Vagina (tissue), 2 donors: Measurements from ENCODE around the gene SNTB2. TPM values are rescaled to one million over a fixed set of nuclear protein-coding genes. Genes with fewer than 3 reads are reported as not detected.

Experiments used
- DNase-seq, 2 donors: peaks; one replicate each; pipeline ENCODE4 v3.0.0-alpha.2; 2017; ENCODE audit errors: extremely low spot score in 2 of 2
- H3K27ac ChIP-seq: fragments of 200-600 bp; sonication (generic); one replicate; pipeline ENCODE4 v1.5.1; 2019
- H3K27me3 ChIP-seq: fragments of 200-600 bp; sonication (generic); one replicate; pipeline ENCODE4 v1.5.1; 2019
- H3K36me3 ChIP-seq, 2 donors: fragments of 200-600 bp; sonication (generic); one replicate each; pipeline ENCODE4 v1.5.1; 2017 to 2019
- H3K4me1 ChIP-seq: fragments of 200-600 bp; sonication (generic); one replicate; pipeline ENCODE4 v1.5.1; 2019
- H3K4me3 ChIP-seq, 2 donors: fragments of 200-600 bp; sonication (generic); 1 replicate in 1 of 2; 2 replicates in 1 of 2; pipeline ENCODE4 v1.5.1; 2016 to 2019
- H3K9me3 ChIP-seq: fragments of 200-600 bp; sonication (generic); one replicate; pipeline ENCODE4 v1.5.1; 2019
- POLR2A ChIP-seq, 2 donors: fragments of 450-650 bp; IDR thresholded peaks; one replicate each; pipeline ENCODE4 v1.6.1; 2017; ENCODE audit warnings: antibody characterized with exemption in 2 of 2, mild to moderate bottlenecking in 2 of 2, moderate library complexity in 2 of 2
- POLR2AphosphoS5 ChIP-seq, 2 donors: sonication (generic); formaldehyde crosslinking; IDR thresholded peaks; one replicate each; pipeline ENCODE4 v1.9.0; 2017; ENCODE audit warnings: antibody characterized with exemption in 2 of 2, mild to moderate bottlenecking in 2 of 2, low read depth in 1 of 2; ENCODE audit not compliant: insufficient read depth in 1 of 2
- intact Hi-C: fragments of 100-400 bp; cut with DNase I; formaldehyde crosslinking; loops from one replicate; pipeline ENCODE4 v1.15.1; 2023
- total RNA-seq: library from RNA; depleted of rRNA; stranded (reverse); fragments of >200 nt; gene quantifications from one replicate; pipeline ENCODE4 v1.2.3, GENCODE V29; 2016
- TF ChIP-seq, protein P1 (sequence below), 3 experiments: fragments of 450-650 bp in 2 of 3; fragments of 200-600 bp in 1 of 3; sonication (generic) in 1 of 3; IDR thresholded peaks; one replicate each; pipeline ENCODE4 v1.5.1; 2017 to 2019; ENCODE audit warnings: antibody characterized with exemption in 3 of 3, mild to moderate bottlenecking in 2 of 3, moderate library complexity in 2 of 3

Gene SNTB2
- total RNA-seq, 1 donor from 2014 or later: 50.8 TPM

DNA sequence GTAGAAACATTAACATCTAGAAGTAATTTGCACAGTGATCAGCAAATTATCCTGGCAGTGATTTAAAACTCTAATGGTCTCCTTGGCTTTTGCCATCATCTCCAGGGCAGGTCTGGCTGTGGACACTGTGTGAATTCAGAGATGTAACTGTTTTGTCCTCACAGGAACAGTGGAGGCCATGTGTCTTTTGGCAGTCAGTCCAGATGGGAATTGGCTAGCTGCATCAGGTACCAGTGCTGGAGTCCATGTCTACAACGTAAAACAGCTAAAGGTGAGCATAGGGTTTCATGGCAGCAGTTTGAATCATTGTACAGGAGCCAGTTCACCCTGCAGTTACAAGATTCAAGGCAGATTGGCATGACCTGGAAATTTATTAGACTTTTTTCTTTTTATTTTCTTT lies 26.8 kb upstream of the SNTB2 start:
- TF ChIP-seq, protein P1, sequence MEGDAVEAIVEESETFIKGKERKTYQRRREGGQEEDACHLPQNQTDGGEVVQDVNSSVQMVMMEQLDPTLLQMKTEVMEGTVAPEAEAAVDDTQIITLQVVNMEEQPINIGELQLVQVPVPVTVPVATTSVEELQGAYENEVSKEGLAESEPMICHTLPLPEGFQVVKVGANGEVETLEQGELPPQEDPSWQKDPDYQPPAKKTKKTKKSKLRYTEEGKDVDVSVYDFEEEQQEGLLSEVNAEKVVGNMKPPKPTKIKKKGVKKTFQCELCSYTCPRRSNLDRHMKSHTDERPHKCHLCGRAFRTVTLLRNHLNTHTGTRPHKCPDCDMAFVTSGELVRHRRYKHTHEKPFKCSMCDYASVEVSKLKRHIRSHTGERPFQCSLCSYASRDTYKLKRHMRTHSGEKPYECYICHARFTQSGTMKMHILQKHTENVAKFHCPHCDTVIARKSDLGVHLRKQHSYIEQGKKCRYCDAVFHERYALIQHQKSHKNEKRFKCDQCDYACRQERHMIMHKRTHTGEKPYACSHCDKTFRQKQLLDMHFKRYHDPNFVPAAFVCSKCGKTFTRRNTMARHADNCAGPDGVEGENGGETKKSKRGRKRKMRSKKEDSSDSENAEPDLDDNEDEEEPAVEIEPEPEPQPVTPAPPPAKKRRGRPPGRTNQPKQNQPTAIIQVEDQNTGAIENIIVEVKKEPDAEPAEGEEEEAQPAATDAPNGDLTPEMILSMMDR (IDR thresholded peaks at IDR 0.05): no peak
- TF ChIP-seq POLR2A (IDR thresholded peaks at IDR 0.05): no peak
- TF ChIP-seq POLR2AphosphoS5 (IDR thresholded peaks at IDR 0.05; ENCODE audit: insufficient read depth in 1 of 2, low read depth in 1 of 2): no peak
- no peak overlapping the region for H3K4me3 ChIP-seq
- no peak for DNase-seq
- H3K4me1 ChIP-seq: no peaks in the 10 kb centered on the region
- no peak overlapping the region for H3K27ac ChIP-seq
- H3K9me3 ChIP-seq: no peaks in the 10 kb centered on the region
- intact Hi-C loops: no loop called here
- H3K27me3 ChIP-seq: no peaks in the 10 kb centered on the region
- peaks cover 3 to 58% of the 10 kb centered on the region in 2 donors for H3K36me3 ChIP-seq

DNA sequence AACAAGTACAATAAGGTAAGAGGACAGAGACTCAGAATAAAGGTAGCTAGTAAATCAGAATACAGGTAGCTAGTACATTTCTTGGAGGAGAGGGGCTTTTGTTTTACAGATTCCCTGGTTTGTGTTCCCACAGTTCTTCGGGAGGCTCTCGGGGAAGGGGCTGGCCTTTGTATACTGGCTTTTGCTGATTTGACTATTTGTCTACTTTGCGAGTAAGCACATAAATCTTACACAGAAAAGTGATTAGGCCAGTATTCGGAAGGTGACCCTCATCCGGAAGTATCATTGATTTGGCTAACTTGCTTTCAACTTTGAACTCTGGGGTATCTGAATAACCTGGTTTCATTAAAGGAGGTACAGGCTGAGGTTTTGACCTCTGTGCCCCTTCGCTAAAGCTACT lies 21.4 kb upstream of the SNTB2 start:
- intact Hi-C loops: no loop called here
- no peaks in the 10 kb centered on the region for H3K4me1 ChIP-seq
- H3K9me3 ChIP-seq: no peaks in the 10 kb centered on the region
- H3K27ac ChIP-seq: no peak overlapping the region
- DNase-seq: no peak
- no peaks in the 10 kb centered on the region for H3K27me3 ChIP-seq
- no peak overlapping the region for H3K4me3 ChIP-seq
- peaks cover 0 to 55% of the 10 kb centered on the region in 2 donors for H3K36me3 ChIP-seq
- TF ChIP-seq POLR2AphosphoS5 (IDR thresholded peaks at IDR 0.05; ENCODE audit: insufficient read depth in 1 of 2, low read depth in 1 of 2) (no peak), POLR2A (IDR thresholded peaks at IDR 0.05) (no peak)
- TF ChIP-seq, protein P1 (IDR thresholded peaks at IDR 0.05): no peak

DNA sequence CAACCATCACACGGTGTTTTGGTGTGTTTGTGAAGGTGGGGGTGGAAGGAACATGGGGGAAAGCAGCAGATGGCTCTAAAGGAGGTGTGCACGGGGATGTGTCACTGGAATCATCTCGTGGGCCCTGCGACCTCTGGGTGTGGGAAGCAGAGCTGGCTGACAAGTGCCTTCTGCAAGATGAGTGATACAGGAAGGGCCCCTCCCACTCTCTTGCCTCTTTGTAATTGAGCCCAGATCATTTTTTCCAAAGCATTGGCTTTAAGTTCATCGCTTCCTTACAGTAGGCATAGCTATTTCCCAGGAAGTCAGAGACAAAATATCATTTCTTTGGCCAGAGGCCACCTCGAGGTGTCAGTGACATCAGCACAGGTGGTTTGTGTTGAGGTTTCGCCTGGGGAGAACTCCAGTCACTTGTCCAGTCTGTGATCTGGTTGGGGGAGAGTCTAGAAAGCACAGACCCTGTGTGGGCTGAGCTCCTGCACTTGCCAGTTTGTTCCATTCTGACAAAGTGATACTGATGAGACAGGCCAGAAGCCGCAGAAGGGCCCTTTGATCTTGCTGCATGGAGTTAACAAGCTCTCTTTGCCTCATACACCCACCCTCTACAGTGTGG lies 20.6 kb upstream of the SNTB2 start:
- Histone ChIP-seq H3K4me3 (no peak overlapping the region), H3K36me3 (peaks cover 0 to 48% of the 10 kb centered on the region in 2 donors), H3K4me1 (peaks cover 5% of the 10 kb centered on the region), H3K27ac (no peak overlapping the region), H3K9me3 (no peaks in the 10 kb centered on the region), H3K27me3 (no peaks in the 10 kb centered on the region)
- DNase-seq: no peak
- intact Hi-C loops: no loop called here
- TF ChIP-seq POLR2AphosphoS5 (IDR thresholded peaks at IDR 0.05; ENCODE audit: insufficient read depth in 1 of 2, low read depth in 1 of 2) (no peak), POLR2A (IDR thresholded peaks at IDR 0.05) (no peak)
- TF ChIP-seq, protein P1 (IDR thresholded peaks at IDR 0.05): no peak

DNA sequence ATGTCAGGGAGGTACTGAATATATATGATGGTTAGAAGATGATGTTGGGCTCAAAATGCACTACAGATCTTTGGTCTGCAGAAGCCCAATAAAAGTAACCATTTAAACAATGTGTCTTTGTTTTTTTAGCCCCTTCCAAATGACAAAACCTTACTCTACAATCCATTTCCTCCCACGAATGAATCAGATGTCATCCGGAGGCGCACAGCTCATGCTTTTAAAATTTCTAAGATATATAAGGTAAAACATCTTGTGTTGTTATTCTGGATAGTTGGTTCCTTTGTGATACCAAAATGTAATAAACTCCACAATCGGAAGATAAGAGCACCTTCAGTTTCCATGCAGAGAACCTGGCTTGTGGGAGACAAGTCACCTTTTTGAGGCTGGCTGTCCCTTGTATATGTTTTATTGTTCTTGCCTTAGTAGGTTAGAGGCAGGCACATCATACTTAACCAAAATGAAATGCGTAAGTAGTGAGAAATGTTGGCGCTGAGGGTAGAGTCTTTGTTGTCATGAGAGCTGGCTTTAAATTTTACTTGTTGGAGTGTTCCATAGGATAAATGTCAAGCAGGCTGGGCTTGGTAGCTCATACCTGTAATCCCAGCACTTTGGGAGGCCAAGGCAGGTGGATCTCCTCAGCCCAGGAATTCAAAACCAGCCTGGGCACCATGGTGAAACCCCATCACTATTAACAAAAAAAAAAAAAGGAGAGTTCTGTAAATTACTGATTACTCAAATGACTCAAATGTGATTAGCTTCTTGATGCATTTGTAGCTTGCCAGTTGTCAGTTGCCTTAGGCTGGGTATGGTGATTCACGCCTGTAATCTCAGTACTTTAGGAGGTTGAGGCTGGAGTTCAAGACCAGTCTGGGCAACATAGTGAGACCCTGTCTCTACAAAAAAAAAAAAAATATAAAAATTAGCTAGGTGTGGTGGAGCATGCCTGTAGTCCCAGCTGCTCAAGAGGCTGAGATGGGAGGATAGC lies 19.7 kb upstream of the SNTB2 start:
- Histone ChIP-seq H3K36me3 (peaks cover 0 to 39% of the 10 kb centered on the region in 2 donors), H3K9me3 (no peaks in the 10 kb centered on the region), H3K4me3 (no peak overlapping the region), H3K27ac (no peak overlapping the region), H3K4me1 (peaks cover 14% of the 10 kb centered on the region), H3K27me3 (no peaks in the 10 kb centered on the region)
- intact Hi-C loops: no loop called here
- no peak for DNase-seq
- TF ChIP-seq, protein P1 (IDR thresholded peaks at IDR 0.05): no peak
- no peak for TF ChIP-seq POLR2AphosphoS5 (IDR thresholded peaks at IDR 0.05; ENCODE audit: insufficient read depth in 1 of 2, low read depth in 1 of 2)
- TF ChIP-seq POLR2A (IDR thresholded peaks at IDR 0.05): no peak
